HG03095 (cell line): ENCODE data around the gene ERC1.
"Not testable (repeated sequence)": the region's sequence is repeated elsewhere in the genome, so short reads cannot be mapped to it uniquely, and the experiment has no call there.

Source experiments
- ATAC-seq: cut with Tn5 transposase; IDR thresholded peaks from one replicate; pipeline ENCODE4 v1.9.1; 2021; ENCODE audit warnings: moderate library complexity; ENCODE audit not compliant: unreplicated experiment

The ERC1 gene

GRCh38 chr12:1117371-1117770 lies 126.3 kb downstream of the ERC1 start:
- ATAC-seq, result no peak

DNA sequence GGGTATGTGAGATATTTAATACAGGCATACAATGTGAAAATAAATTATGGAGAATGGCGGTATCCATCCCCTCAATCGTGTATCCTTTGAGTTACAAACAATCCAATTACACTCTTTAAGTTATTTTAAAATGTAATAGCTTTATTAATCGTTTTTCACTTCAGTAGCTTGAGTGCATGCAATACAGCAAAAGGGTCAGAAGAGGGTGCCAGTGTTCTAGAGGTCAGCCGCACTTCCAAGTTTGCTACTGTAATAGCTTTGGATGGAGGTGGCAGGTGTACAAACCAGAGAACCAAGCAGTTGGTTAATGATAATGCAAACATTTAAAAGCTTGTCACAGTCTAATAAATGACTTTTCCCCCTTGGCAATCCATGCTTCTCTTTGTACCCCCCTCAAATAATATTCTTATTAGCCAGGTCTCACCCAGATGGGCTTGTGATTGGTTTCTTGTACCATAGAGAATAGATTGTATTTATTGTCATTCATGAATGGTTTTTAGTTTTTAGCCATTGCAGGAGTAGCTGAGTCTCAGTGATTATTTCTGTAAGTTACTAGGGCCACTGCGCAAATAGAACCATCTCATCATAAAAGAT lies 127.0 kb downstream of the ERC1 start:
- no peak for ATAC-seq

DNA sequence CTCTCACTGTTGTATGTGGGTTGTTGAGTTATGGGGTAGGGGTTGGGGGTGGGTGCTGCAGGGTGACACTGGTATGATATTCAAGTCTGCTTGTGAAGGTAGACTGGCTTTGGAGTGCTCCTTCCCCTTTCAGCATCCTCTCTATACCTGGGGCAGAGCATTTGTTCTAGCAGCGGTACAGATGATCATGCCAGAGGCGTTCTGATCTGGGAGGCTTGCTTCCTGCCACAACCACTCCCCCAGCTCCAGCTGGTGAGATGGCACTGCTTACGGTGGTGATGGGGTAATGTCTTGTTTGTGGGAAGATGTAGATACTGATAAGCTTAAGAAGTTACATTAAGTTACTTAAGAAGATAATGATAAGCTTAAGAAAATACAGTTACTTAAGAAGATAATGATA lies 131.8 kb downstream of the ERC1 start:
- no peak for ATAC-seq

- no peak for ATAC-seq
Measured at GRCh38 chr12:1126091-1126490, 135.1 kb downstream of the ERC1 start.

- no peak for ATAC-seq
Measured at GRCh38 chr12:1127021-1127420, 136.0 kb downstream of the ERC1 start.

GRCh38 chr12:1130164-1130563 lies 139.1 kb downstream of the ERC1 start:
- no peak for ATAC-seq

DNA sequence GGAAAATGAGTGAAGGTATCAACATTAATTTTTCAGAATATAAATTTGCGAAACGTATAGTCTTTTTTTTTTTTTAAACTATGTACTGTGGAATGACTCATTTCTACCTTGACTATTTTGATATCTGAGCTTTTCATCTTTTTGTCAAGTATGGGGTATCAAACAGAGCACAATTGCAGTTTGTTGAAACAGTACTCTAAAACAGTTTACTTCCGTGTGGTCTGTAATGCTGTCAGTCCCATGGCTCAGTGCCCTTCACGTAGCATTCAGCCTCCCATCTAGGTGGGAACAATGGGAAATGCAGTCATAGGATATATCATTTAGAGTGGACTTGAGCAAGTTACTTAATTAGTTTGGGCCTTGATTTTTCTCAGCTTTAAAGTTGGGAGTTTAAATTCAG lies 139.5 kb downstream of the ERC1 start:
- ATAC-seq, result no peak

- no peak for ATAC-seq
Measured at GRCh38 chr12:1131811-1132224, 140.8 kb downstream of the ERC1 start.

GRCh38 chr12:1132311-1132710 lies 141.3 kb downstream of the ERC1 start:
- ATAC-seq, result no peak

DNA sequence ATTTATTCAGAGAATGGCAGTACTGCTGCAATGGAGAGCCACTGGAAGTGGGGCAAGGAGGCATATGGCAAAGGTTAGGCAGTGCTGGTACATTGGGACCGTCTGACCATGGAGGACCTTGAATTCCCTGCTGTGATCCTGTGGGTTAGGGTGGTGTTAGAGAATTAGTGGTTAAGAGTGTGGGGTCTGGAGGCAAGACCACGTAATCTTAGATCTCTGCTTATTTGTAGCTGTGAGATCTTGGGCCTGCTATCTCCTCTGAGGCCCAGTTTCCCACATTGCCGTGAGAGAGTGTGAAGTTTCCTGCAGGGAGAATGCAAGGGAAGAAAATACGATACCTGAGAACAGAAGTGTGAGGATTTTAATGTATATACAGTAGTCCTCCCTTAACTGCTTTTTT lies 147.7 kb downstream of the ERC1 start:
- no peak for ATAC-seq

DNA sequence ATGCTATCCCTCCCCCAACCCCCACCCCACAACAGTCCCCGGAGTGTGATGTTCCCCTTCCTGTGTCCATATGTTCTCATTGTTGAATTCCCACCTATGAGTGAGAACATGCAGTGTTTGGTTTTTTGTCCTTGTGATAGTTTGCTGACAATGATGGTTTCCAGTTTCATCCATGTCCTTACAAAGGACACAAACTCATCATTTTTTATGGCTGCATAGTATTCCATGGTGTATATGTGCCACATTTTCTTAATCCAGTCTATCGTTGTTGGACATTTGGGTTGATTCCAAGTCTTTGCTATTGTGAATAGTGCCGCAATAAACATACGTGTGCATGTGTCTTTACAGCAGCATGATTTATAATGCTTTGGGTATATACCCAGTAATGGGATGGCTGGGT lies 155.7 kb downstream of the ERC1 start:
- not testable (repeated sequence) for ATAC-seq

GRCh38 chr12:1147821-1148220 lies 156.8 kb downstream of the ERC1 start:
- no peak for ATAC-seq

DNA sequence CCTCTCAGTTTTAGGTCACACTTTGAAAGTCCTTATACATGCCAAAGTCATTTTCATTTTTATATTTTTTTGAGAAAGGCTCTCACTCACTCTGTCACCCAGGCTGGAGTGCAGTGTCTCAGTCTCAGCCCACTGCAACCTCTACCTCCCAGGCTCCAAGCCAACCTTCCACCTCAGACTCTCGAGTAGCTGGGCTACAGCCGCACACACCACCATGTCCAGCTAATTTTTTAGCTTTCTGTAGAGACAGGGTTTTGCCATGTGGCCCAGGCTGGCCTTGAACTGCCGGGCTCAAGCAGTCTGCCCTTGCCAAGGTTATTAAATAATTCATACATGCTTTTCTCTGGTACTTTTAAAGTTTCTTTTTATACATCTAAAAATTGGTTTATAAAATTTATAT lies 166.0 kb downstream of the ERC1 start:
- ATAC-seq, result no peak

DNA sequence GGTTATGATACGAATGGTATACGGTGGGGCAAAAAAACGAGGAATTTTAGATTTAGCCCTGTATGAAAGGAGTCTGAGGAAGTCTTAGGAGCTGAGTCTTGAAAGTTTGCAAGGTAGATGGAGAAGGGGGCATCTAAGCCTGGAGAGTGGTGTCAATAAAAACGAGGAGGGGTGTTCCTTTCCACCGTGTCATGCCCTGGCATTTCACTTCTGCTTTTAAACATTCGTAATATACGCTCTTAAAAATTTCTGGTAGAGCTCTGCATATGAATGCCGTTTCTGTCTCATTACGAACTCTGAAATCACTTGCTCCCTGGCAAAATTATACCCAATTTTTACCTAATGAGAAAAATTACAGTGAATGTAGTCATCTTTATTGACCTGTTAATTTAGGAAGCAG lies 170.2 kb downstream of the ERC1 start:
- no peak for ATAC-seq

DNA sequence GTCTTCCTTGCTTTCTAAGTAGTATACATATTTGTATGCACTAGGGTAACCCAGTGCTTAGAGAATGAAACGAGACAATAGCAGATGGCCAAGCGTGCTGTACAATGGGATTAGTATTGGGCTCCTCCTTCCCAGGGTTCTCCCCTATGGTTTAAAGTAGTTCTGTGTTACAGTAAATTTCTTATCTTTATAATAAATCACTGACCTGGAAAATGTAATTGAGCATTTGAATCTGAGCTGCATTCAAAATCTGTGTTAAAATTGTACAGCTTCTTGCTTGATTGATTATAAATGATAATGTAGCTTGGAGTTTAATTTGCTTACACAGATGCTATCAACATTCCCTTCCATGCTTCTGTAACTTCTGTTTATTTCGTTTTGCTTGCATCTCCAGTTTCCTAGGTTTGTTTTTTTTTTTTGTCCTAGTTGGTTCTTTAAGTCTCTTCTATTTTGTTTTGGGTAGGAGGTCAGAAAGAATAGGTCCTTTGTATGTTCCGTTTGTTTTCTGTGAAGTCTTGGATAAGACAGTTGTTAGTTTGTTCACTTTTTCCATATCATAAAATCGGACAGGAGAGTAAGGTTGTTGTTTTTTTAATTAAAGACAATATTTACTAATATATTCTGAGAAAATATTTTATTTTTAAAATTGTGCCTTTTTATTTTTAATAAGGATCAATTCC lies 171.2 kb downstream of the ERC1 start:
- no peak for ATAC-seq

DNA sequence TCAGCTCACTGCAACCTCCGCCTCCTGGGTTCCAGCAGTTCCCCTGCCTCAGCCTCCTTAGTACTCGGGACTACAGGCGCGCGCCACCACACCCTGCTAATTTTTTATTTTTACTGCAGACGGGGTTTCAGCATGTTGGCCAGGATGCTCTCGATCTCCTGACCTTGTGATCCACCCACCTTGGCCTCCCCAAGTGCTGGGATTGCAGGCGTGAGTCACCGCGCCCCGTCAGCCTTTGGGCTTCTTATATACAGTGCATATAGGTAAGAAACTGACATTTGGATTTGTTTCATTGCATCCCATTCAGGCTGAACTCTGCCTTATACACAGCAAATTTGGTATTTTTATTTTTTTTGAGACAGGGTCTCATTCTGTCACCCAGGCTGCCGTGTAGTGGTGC lies 176.8 kb downstream of the ERC1 start:
- ATAC-seq, result no peak

DNA sequence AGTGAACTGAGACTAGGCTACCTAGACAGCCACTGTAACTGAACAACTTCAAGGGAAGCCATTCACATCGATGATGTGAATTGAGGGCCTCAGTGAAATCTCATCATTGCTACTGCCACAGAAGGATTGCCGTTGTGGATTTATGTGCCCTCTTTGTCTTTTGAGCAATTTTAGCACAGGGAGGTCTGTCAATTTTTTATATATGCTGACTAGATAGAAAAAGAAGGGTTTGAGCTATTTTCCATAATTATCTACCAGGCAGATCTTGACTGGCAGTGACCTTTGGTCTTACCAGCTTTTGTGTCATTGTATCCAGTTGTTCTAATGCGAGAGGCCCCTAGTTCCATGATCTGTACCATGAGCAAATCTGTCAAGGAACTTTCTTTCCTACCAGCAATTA lies 179.4 kb downstream of the ERC1 start:
- no peak for ATAC-seq

DNA sequence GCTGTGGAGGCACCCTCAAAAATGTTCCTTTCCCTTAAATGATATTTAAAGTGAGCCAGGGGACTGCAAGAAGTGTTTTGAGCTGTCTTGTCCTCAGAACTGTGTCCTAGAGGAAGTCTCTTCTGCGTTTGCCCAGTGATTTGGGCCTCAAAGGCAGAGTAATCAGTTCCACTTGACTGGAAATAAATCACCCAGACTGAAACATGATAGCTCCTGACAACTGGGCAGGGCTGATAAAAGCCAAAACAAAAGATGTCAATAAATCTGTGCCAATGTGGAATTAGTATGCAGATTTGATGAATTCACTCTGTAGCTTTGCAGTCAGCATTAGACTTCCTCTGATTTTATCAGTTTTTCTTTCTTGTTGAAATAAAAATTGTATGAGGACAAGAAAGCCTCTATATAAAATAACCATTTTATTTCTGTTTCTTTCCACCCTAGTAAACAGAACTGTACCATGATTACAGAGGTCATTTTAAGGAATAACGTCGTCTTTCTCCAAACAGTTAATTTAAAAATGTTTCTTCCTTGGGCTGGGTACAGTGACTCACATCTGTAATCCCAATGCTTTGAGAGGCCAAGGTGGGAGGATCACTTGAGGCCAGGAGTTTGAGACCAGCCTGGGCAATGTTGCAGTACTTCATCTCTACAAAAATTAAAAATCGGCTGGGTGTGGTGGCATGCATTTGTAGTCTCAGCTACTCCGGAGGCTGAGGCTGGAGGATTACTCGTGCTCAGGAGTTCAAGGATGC lies 180.8 kb downstream of the ERC1 start:
- no peak for ATAC-seq

DNA sequence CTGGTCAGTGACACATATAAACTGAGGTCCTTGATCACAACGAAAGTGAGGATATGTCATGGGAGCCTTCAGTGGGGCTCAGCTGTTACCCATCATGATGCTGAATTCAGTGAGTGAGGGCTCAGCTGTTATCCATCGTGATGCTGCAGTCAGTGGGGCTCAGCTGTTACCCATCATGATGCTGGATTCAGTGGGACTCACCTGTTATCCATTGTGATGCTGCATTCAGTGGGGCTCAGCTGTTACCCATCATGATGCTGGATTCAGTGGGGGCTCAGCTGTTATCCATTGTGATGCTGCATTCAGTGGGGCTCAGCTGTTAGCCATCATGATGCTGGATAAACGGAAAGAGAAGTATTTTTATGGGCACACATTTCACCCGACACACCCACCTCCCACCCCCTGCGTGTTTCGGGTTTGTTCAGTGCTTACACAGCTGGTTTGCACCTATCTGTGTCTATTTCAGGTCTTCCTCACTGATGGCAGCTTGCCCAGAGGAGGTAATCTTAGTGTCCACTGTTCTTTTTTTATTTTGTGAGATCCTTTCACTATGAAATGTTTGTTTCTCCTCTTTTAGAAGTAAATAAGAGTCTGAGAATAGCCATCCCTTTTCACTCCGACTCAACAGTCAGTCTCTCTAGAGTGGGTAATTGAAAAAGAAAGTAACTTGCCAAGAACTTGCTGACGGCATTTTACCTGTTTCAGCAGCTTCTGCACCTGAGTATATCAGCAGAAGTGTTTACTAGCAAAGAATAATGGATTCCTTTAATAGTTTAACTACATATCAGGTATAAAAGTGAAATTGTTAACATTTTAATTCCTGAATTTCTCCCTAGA lies 183.0 kb downstream of the ERC1 start:
- no peak for ATAC-seq

GRCh38 chr12:1174659-1175058 lies 183.6 kb downstream of the ERC1 start:
- no peak for ATAC-seq

- ATAC-seq, result no peak
Measured at GRCh38 chr12:1176191-1176590, 185.2 kb downstream of the ERC1 start.
